T-helper 9 cell (primary cell): ENCODE data around the gene CXCL1.

Experiments used
- DNase-seq: peaks from one replicate; pipeline ENCODE4 v3.0.0-alpha.2; 2020

CXCL1 gene

GRCh38 chr4:73852771-73853170 is 16.4 kb upstream of the CXCL1 start:
- no peak for DNase-seq

- no peak for DNase-seq
Observed at GRCh38 chr4:73853246-73853704, 15.9 kb upstream of the CXCL1 start, which contains the start of gene PF4V1. PF4V1 (plus strand) TSS chr4:73853296; CDS start chr4:73853363, 67 bp downstream.

- no peak for DNase-seq
Observed at GRCh38 chr4:73853718-73854473, 15.3 kb upstream of the CXCL1 start.

GRCh38 chr4:73855406-73855805 is 13.8 kb upstream of the CXCL1 start:
- no peak for DNase-seq

- DNase-seq: no peak
Observed at GRCh38 chr4:73856518-73856917, 12.7 kb upstream of the CXCL1 start.

GRCh38 chr4:73859614-73860088 is 9.5 kb upstream of the CXCL1 start:
- no peak for DNase-seq

- no peak for DNase-seq
Observed at GRCh38 chr4:73860181-73860580, 9.0 kb upstream of the CXCL1 start.

GRCh38 chr4:73860917-73861316 is 8.3 kb upstream of the CXCL1 start:
- DNase-seq: no peak

- DNase-seq: no peak
Observed at GRCh38 chr4:73862322-73862721, 6.9 kb upstream of the CXCL1 start.

- DNase-seq: no peak
Observed at GRCh38 chr4:73864365-73864764, 4.8 kb upstream of the CXCL1 start.

- no peak for DNase-seq
Observed at GRCh38 chr4:73864961-73865360, 4.2 kb upstream of the CXCL1 start.

- no peak for DNase-seq
Observed at GRCh38 chr4:73865431-73866096, 3.6 kb upstream of the CXCL1 start.

GRCh38 chr4:73866246-73866645 is 2.9 kb upstream of the CXCL1 start:
- no peak for DNase-seq

GRCh38 chr4:73867783-73868182 is 1.4 kb upstream of the CXCL1 start:
- DNase-seq: no peak

GRCh38 chr4:73868206-73869129 is 725 bp upstream of the CXCL1 start:
- DNase-seq: no peak

GRCh38 chr4:73870260-73870659 is 1.1 kb downstream of the CXCL1 start:
- no peak for DNase-seq

GRCh38 chr4:73870768-73871167 is 1.6 kb downstream of the CXCL1 start:
- no peak for DNase-seq

GRCh38 chr4:73871511-73872310 is 2.5 kb downstream of the CXCL1 start:
- no peak for DNase-seq

- no peak for DNase-seq
Observed at GRCh38 chr4:73872316-73873108, 3.3 kb downstream of the CXCL1 start.

GRCh38 chr4:73874386-73874785 is 5.2 kb downstream of the CXCL1 start:
- DNase-seq: no peak

- no peak for DNase-seq
Observed at GRCh38 chr4:73875401-73875800, 6.2 kb downstream of the CXCL1 start.
